OCI-M2 (cell line): ENCODE results near the gene EMILIN1.

Experiments
- DNase-seq: peaks from one replicate; lab custom pipeline; 2025; ENCODE audit not compliant: unreplicated experiment; lab: John Stamatoyannopoulos, UW

EMILIN1 gene

GRCh38 chr2:27078267-27079194 is at the start of gene EMILIN1:
TSS of gene EMILIN1 (plus strand) at chr2:27078615. CDS start at chr2:27079066, 451 bp downstream.
- no peak for DNase-seq

GRCh38 chr2:27029051-27029450 is 49.4 kb upstream of the EMILIN1 start:
- DNase-seq, result no peak

- peak; percentile 52 for DNase-seq
Measured at GRCh38 chr2:27032495-27033252, 45.7 kb upstream of the EMILIN1 start, which contains the start of gene TMEM214. TSS of gene TMEM214 (plus strand) at chr2:27032965. CDS start at chr2:27033016, 51 bp downstream.

GRCh38 chr2:27033253-27033852 is 45.1 kb upstream of the EMILIN1 start:
- DNase-seq, result no peak

- DNase-seq, result no peak
Measured at GRCh38 chr2:27038012-27038411, 40.4 kb upstream of the EMILIN1 start.

- DNase-seq, result no peak
Measured at GRCh38 chr2:27038631-27039339, 39.6 kb upstream of the EMILIN1 start.

GRCh38 chr2:27039426-27039825 is 39.0 kb upstream of the EMILIN1 start:
- no peak for DNase-seq

GRCh38 chr2:27039871-27040270 is 38.5 kb upstream of the EMILIN1 start:
- no peak for DNase-seq

- no peak for DNase-seq
Measured at GRCh38 chr2:27040282-27040681, 38.1 kb upstream of the EMILIN1 start.

GRCh38 chr2:27041752-27042151 is 36.7 kb upstream of the EMILIN1 start:
- no peak for DNase-seq

GRCh38 chr2:27042159-27042661 is 36.2 kb upstream of the EMILIN1 start:
- no peak for DNase-seq

- no peak for DNase-seq
Measured at GRCh38 chr2:27042985-27043634, 35.3 kb upstream of the EMILIN1 start.

GRCh38 chr2:27049422-27050280 is 28.8 kb upstream of the EMILIN1 start:
- DNase-seq, result no peak

GRCh38 chr2:27050281-27050995 is 28.0 kb upstream of the EMILIN1 start:
- DNase-seq, result peak; percentile 95

GRCh38 chr2:27050996-27051901 is 27.2 kb upstream of the EMILIN1 start, which contains the start of gene AGBL5:
TSS of gene AGBL5 (plus strand) at chr2:27051668. CDS start at chr2:27052959, 1,291 bp downstream.
- DNase-seq, result peak; percentile 95

- no peak for DNase-seq
Measured at GRCh38 chr2:27051902-27052645, 26.3 kb upstream of the EMILIN1 start.

GRCh38 chr2:27053321-27053720 is 25.1 kb upstream of the EMILIN1 start:
- DNase-seq, result no peak
